Glomerular visceral epithelial cell (primary cell): ENCODE results near the gene CHST12.
"Not testable (repeated sequence)": the region's sequence is repeated elsewhere in the genome, so short reads cannot be mapped to it uniquely, and the experiment has no call there.

Source experiments
- DNase-seq: peaks from one replicate; pipeline ENCODE4 v3.0.0-alpha.2; 2016; ENCODE audit errors: extremely low spot score

CHST12 gene

GRCh38 chr7:2378125-2378524 is 25.3 kb upstream of the CHST12 start:
- DNase-seq = not testable (repeated sequence)

- no peak for DNase-seq
These were observed 24.2 kb upstream of the CHST12 start for GRCh38 chr7:2379161-2379560.

DNA sequence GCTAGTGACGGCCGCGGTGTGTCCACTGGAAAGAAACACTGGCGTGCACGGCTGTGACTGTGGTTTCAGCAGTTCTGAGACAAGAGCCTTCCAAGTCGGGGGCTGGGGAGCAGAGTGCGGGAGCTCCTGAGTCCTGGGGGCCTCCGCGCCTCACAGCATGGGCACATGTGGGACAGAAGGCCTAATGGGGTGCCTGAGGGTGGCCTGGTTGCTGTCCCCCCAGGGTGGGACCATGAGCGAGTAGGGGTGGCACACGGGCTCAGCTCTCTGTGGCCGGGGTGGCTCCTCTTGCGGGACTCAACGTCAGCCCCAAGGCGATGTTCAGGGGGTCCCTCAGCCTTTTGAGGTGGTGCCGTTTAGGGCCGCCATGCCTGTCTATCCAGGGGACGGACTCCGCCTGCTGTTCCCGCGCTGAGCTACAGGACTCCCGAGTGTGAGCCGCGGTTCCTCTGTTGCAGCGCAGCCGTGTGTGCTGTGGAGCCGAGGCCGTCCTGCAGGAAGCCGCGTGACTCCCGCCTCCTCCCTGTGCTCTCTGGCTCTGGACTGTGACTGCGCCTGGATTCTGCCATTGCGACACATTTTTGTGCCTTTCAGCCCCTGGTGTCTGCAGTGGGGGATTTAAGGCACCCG is 23.5 kb upstream of the CHST12 start:
- DNase-seq = no peak

DNA sequence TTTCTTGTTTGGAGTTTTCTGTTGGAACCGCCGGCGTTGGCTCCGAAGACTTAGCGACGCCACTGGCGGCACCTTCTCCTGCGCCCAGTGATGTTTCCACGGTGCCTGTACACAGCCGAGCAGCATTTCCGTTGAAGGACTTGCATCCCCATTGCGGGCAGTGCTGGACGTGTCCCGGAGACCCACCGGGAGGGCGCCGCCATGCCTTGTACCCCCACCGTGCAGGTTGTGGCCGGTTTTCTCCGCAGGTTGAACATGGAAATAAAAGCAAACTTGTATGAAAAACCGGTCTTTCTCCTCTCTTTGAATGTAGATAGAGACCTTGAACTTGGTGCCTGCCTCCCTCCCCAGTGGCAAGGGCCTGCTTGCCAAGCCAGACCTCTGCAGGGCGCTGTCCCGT is 22.9 kb upstream of the CHST12 start:
- DNase-seq = no peak

DNA sequence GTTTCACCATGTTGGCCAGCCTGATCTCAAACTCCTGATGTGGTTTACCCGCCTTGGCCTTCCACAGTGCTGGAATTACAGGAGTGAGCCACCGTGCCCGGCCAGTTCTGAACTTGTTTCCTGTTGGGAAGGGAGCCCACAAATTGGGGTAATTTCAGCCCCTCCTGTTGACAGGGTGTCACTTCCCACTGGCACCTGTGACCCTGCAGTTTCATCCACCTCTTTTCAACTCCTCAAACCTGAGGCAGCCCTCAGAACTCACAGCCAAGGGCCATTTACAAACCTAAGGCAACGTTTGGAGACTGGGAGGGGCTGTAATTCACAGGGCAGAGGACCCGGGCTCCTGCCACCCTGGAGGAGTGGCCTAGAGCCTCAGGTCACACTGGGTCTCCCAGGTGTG is 22.2 kb upstream of the CHST12 start:
- no peak for DNase-seq

DNA sequence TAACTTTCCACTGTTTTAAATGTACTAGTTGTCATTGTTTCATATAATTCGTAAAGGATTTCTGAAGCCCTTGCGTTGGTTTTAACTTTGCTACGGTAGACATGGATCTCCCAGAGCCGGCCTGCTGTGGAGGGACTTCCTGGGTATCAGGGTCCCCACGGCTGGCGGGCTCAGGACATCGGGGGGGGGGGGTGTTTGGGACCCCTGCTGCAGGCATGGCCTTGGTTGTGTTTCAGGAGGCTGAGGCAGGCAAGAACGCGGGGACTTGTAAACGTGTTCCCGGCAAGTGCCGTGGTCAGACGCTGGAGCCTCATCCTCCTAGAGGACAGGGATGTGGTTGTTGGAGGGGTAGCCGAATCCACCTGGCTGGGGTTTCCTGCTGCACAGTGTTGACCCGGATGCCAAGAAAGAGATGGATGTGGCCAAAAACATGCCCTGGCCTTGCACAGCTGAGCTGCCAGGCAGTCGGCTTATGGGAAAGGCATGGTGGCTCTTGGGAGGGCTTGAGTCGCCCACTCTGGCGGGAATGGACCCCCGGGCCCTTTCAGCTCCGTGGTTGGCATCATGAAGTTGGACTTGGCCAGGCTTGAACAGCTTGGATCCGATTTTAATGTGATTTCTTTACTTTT is 21.4 kb upstream of the CHST12 start:
- DNase-seq = no peak

DNA sequence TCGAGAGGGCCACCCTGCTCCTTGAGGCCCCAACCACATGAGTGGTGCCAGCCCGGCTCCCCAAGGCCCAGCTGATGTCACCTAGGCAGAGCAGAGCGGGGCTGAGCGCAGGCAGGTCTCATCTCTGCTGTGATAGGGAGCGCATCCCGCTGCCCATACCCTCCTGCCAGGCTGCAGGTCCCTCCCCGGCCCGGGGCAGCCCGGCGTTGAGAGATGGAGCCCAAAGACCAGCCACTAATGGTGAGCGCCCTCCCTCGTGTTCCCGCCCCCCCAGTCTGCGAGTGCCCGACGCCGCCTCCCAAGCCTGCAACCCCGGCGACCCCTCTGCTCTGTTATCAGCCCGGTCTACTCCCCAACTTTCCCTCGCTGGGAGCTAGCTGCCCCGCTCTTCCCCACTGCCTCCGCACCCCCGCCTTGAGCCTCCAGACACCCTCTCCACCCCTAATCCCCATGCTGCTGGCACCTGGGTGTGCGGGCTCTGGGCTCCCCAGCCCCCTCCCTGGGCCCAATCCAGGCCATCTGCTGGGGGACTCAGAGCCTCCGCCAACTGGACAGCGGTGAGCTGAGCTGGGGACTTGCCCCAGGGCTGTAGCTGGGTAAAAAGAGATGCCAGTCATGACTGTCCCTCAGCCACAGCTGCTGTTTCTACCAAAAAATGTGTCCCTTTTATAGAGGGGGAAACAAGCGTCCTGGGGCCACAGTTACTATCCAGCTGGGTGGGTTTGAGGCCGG is 19.7 kb upstream of the CHST12 start:
- DNase-seq = no peak

DNA sequence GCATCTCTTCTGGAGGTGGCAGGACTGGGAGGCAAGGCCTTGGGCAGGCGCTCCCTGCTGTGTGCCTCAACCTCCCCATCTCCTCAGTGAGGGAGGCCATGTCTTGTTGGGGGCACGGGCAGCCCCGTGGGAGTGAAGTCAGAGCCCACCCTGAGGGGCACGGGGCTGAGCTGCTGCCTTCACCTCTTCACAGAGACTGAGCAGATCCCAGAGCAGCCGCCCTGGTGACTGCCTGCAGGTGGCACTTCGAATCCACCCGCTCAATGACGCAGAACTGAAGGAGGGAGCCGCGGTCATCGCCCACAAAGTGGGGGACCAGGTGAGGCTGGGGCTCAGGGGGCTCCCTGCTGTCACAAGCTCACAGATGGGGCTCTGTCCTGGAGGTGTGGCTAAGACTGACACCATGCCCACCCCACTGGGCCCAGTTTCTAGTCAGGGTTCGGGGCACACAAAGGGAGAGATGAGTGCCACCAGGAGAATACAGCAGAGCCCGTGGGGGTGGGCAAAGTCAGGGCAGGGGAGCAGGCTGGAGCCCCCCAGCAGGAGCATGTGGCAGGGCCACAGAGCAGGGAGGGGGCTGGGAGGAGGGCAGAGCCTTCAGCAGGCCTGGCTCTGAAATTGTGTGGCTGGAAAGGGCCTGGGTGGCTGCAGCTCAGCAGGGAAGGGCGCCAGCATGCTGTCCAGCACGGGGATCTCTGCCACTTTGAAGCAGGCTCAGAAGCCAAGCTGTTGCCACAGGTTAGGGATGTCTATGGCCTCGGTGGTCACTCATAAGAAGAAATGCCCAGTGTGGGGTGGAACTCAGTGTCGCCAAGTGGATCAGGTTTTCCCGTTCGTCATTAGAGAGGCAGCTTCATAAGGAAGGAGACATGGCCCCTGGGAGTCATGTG is 18.8 kb upstream of the CHST12 start:
- no peak for DNase-seq

- DNase-seq = not testable (repeated sequence)
These were observed 17.3 kb upstream of the CHST12 start for GRCh38 chr7:2386122-2386521.

- no peak for DNase-seq
These were observed 16.3 kb upstream of the CHST12 start for GRCh38 chr7:2386964-2387669.

DNA sequence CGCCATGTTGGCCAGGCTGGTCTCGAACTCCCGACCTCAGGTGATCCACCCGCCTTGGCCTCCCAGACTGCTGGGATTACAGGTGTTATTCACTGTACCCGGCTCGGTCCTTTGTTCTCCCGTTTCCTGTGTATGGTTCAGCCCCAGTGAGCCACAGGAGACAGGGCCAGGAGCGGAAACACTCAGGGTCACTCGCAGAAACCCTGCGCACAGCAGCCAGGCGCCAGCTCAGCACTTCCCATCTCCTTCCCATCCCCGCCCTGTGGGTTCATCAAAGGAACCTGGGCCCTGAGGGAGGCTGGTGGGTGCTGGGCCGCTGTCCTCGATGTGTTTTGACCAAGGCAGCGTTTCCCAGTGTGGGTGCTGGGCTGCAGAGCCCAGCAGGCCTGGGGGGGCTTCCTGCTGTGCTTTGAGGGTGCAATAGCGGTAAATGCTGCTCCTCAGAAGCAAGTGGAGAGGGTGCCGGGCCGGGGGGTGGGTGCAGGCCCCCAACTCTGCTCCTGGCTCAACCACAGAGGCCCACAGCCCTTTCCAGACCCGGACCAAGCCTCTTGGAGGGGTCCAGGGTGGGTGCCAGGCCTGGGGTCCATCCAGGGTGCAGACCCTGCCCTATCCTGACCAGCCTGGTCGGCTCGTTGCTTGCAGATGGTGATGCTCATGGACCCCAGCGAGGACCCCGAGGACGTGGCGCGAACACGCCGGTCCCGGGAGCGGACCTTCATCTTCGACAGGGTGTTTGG is 15.3 kb upstream of the CHST12 start:
- DNase-seq = no peak

DNA sequence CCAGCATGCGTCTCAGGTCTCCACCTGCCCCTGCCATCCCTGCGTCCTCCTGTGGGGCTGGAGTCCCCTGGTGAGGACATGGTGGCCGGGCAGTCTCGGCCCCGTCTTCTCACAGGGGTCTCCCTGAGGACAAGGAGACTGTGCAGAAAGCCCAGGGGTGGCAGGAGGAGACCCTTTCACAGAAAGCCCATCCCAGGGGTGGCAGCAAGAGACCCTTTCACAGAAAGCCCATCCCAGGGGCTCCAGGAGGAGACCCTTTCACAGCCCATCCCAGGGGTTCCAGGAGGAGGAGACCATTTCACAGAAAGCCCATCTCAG is 14.8 kb upstream of the CHST12 start:
- no peak for DNase-seq

DNA sequence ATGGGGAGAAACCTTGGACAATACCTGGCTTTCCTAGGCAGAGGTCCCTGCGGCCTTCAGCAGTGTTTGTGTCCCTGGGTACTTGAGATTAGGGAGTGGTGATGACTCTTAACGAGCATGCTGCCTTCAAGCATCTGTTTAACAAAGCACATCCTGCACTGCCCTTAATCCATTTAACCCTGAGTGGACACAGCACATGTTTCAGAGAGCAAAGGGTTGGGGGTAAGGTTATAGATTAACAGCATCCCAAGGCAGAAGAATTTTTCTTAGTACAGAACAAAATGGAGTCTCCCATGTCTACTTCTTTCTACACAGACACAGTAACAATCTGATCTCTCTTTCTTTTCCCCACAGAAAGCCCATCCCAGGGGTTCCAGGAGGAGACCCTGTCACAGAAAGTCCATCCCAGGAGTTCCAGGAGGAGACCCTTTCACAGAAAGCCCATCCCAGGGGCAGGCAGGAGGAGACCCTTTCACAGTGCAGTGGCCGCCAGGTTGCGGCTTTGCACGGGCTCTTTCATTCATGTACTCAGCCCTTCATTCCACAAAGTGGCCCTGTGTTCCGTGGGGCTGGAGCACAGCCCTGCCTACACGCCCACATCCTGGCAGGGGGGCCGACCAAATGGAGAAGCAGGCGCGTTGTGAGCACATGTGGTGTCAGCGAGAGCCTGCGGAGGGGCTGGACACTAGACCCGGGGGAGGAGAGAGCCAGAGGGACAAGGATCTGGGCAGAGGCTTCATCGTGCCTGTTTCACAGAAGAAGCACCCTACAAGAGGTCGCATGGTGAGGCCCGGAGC is 13.2 kb upstream of the CHST12 start:
- not testable (repeated sequence) for DNase-seq

GRCh38 chr7:2393706-2394105 is 9.7 kb upstream of the CHST12 start:
- no peak for DNase-seq

GRCh38 chr7:2394566-2395082 is 8.8 kb upstream of the CHST12 start:
- no peak for DNase-seq

DNA sequence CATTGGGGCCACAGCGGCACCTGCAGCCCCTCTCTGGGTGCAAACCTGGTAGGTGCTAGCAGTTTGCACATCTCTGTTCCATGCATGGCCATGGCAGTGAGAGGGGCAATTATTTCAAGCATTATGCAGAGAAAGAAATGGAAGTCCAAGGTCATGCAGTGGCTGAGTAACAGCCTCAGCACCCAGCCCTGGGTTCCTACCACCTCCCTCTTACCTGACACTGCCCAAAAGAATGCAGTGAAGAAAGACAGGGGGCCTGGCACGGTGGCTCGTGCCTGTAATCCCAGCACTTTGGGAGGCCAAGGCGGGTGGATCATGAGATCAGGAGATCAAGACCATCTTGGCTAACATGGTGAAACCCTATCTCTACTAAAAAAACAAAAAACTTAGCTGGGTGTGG is 4.9 kb upstream of the CHST12 start:
- DNase-seq = no peak

DNA sequence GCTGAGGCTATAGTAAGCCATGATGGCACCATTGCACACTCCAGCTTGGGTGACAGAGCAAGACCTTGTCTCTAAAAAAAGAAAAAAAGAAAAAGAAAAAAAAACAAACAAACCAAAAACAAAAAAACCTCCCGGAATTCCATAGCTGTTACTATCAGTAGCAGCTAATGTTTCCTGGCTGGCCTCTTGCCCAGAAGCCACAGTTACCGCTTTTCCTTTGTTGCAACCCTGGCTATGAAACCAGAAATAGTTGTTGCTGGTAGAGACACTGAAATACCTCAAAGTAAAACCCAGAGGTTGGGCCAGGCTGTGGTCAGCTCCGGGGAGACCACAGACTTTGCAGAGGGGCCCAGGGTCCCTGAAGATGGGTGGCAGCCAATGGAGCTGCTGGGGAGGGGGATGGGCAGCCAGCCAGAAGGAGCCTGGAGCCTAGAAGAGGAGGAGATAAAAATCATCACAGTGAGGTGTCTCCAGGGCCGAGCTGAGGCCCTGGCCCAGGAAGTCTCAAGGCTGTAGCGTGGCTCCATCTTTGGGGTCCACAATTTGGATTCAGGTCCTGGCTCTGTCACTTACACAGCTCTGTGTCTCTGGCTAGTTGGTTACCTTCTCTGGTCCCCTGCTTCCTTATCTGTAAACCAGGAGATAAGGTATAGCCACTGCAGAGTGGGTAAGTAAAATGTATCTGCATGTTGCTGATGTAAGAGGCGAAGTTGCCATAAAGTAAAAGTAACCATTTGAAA is 3.4 kb upstream of the CHST12 start:
- peak; percentile 90 for DNase-seq

DNA sequence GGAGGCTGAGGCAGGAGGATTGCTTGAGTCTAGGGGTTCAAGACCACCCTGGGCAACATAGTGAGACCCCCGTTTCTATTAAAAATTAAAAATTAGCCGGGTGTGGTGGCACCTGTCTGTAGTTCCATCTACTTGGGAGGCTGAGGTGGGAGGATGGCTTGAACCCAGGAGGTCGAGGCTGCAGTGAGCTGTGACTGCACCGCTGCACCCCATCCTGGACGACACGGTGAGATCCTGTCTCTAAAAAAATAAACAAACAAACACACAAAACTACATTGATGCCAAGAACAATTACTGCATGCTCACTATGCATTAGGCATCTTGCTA is 761 bp upstream of the CHST12 start:
- no peak for DNase-seq
